BE2C (cell line): ENCODE measurements around the gene ECEL1.
"Not testable (repeated sequence)": the region's sequence is repeated elsewhere in the genome, so short reads cannot be mapped to it uniquely, and the experiment has no call there.

Source experiments
- DNase-seq: peaks from one replicate; pipeline ENCODE4 v3.0.0-alpha.2; 2020
- H3K27me3 ChIP-seq: fragments of 250-450 bp; sonication (Bioruptor Pico); 2 replicates; pipeline ENCODE4 v1.5.1; 2020; ENCODE audit warnings: mild to moderate bottlenecking
- H3K36me3 ChIP-seq: fragments of 250-450 bp; sonication (Bioruptor Pico); 2 replicates; pipeline ENCODE4 v1.5.1; 2020; ENCODE audit warnings: mild to moderate bottlenecking
- H3K4me1 ChIP-seq: fragments of 250-450 bp; sonication (Bioruptor Pico); 2 replicates; pipeline ENCODE4 v1.5.1; 2020
- H3K4me3 ChIP-seq: 2 replicates; pipeline ENCODE4 v1.5.1; 2011; ENCODE audit warnings: low read depth, low read length
- H3K9me3 ChIP-seq: fragments of 250-450 bp; sonication (Bioruptor Pico); 2 replicates; pipeline ENCODE4 v1.5.1; 2020
- CTCF ChIP-seq: IDR thresholded peaks from 2 replicates; pipeline ENCODE4 v1.5.1; 2012; ENCODE audit warnings: mild to moderate bottlenecking, low read depth, low read length

Gene ECEL1

GRCh38 chr2:232454630-232455029 lies 33.0 kb downstream of the ECEL1 start:
- no peaks in the 10 kb centered on the region for H3K36me3 ChIP-seq
- H3K9me3 ChIP-seq: no peaks in the 10 kb centered on the region
- peaks cover 8% of the 10 kb centered on the region; the same call in 1 of the 2 replicates for H3K27me3 ChIP-seq
- no peak for DNase-seq
- H3K4me3 ChIP-seq: no peak overlapping the region
- TF ChIP-seq CTCF: no peak
- no peaks in the 10 kb centered on the region for H3K4me1 ChIP-seq

GRCh38 chr2:232451645-232452044 lies 36.0 kb downstream of the ECEL1 start:
- not testable (repeated sequence) for H3K27me3 ChIP-seq, H3K36me3 ChIP-seq, H3K9me3 ChIP-seq, H3K4me3 ChIP-seq, DNase-seq, H3K4me1 ChIP-seq

- no peak overlapping the region for H3K4me3 ChIP-seq
- DNase-seq: no peak
- H3K9me3 ChIP-seq: no peaks in the 10 kb centered on the region
- no peaks in the 10 kb centered on the region for H3K36me3 ChIP-seq
- H3K27me3 ChIP-seq: no peaks in the 10 kb centered on the region
- no peak for TF ChIP-seq CTCF
- H3K4me1 ChIP-seq: no peaks in the 10 kb centered on the region
Observed at GRCh38 chr2:232449964-232450363, 37.7 kb downstream of the ECEL1 start.

- H3K36me3 ChIP-seq: no peaks in the 10 kb centered on the region
Observed at GRCh38 chr2:232448304-232448690, 39.3 kb downstream of the ECEL1 start.

GRCh38 chr2:232447638-232448303 lies 39.9 kb downstream of the ECEL1 start:
- no peak for DNase-seq
- Histone ChIP-seq H3K4me3 (no peak overlapping the region), H3K9me3 (no peaks in the 10 kb centered on the region), H3K27me3 (no peaks in the 10 kb centered on the region), H3K4me1 (peaks cover 5% of the 10 kb centered on the region), H3K36me3 (no peaks in the 10 kb centered on the region)
- no peak for TF ChIP-seq CTCF

More at GRCh38 chr2:232448304-232448690, 39.3 kb downstream of the ECEL1 start:
- no peak for TF ChIP-seq CTCF
- no peak overlapping the region for H3K4me3 ChIP-seq
- peaks cover 5% of the 10 kb centered on the region for H3K4me1 ChIP-seq
- DNase-seq: no peak
- H3K27me3 ChIP-seq: no peaks in the 10 kb centered on the region
- H3K9me3 ChIP-seq: no peaks in the 10 kb centered on the region

- DNase-seq: no peak
- no peaks in the 10 kb centered on the region for H3K27me3 ChIP-seq
- TF ChIP-seq CTCF: no peak
Observed at GRCh38 chr2:232447091-232447620, 40.5 kb downstream of the ECEL1 start.

More at GRCh38 chr2:232447091-232447620, 40.5 kb downstream of the ECEL1 start:
- Histone ChIP-seq H3K36me3 (no peaks in the 10 kb centered on the region), H3K4me1 (peaks cover 5% of the 10 kb centered on the region), H3K4me3 (no peak overlapping the region), H3K9me3 (no peaks in the 10 kb centered on the region)
